OCI-LY3 (cell line): ENCODE results near the gene IL1R1.

Source experiments
- H2AFZ ChIP-seq: fragments of 200-600, 300-600 bp; shearing (Covaris generic); 2 replicates; pipeline ENCODE4 v1.6.0; 2014; ENCODE audit warnings: antibody characterized with exemption, low read depth, low read length
- H3K27ac ChIP-seq: fragments of 200-600, 300-600 bp; sonication (generic); 2 replicates; pipeline ENCODE4 v1.5.1; 2014; ENCODE audit warnings: mild to moderate bottlenecking, low read length, moderate library complexity, mixed read lengths
- H3K27me3 ChIP-seq: fragments of 200-600, 300-600 bp; sonication (generic); 2 replicates; pipeline ENCODE4 v1.6.1; 2014; ENCODE audit warnings: low read depth, low read length, mixed read lengths
- H3K36me3 ChIP-seq: fragments of 200-600, 300-600 bp; sonication (generic); replicated peaks from 2 replicates; pipeline ENCODE3; 2014; ENCODE audit warnings: low read depth, low read length, mixed read lengths
- H3K4me1 ChIP-seq: fragments of 300-600, 200-600 bp; sonication (generic); 2 replicates; pipeline ENCODE4 v1.6.1; 2014; ENCODE audit warnings: low read length, mixed read lengths
- H3K4me2 ChIP-seq: fragments of 200-600, 300-600 bp; sonication (generic); 2 replicates; pipeline ENCODE4 v1.6.1; 2014; ENCODE audit warnings: low read length, mixed read lengths
- H3K4me3 ChIP-seq: fragments of 300-600, 200-600 bp; sonication (generic); 2 replicates; pipeline ENCODE4 v1.5.1; 2014; ENCODE audit warnings: antibody characterized with exemption, mild to moderate bottlenecking, low read length, moderate library complexity
- H3K79me2 ChIP-seq: fragments of 300-600, 200-600 bp; shearing (Covaris generic); 2 replicates; pipeline ENCODE4 v1.6.1; 2014; ENCODE audit warnings: mild to moderate bottlenecking, low read length, mixed read lengths
- H3K9ac ChIP-seq: fragments of 300-600, 200-600 bp; shearing (Covaris generic); 2 replicates; pipeline ENCODE4 v1.6.0; 2014; ENCODE audit warnings: mild to moderate bottlenecking, low read length, moderate library complexity
- H3K9me3 ChIP-seq: fragments of 200-600, 300-600 bp; shearing (Covaris generic); 2 replicates; pipeline ENCODE4 v1.6.1; 2014; ENCODE audit warnings: low read length, mixed read lengths; ENCODE audit not compliant: insufficient read depth
- H4K20me1 ChIP-seq: fragments of 200-600, 300-600 bp; sonication (generic); 2 replicates; pipeline ENCODE4 v1.6.1; 2016; ENCODE audit warnings: low read length, mixed read lengths; ENCODE audit not compliant: insufficient read depth
- EZH2phosphoT487 ChIP-seq: fragments of 200-600 bp; shearing (Covaris generic); IDR thresholded peaks from 2 replicates; pipeline ENCODE4 v1.6.1; 2018; ENCODE audit warnings: antibody characterized with exemption, mixed run types, low read depth
- TF ChIP-seq, protein P1 (sequence below): fragments of 200-600, 300-600 bp; sonication (generic); IDR thresholded peaks from 2 replicates; pipeline ENCODE4 v1.5.1; 2014; ENCODE audit warnings: antibody characterized with exemption, low read length, low read depth

Gene IL1R1

DNA sequence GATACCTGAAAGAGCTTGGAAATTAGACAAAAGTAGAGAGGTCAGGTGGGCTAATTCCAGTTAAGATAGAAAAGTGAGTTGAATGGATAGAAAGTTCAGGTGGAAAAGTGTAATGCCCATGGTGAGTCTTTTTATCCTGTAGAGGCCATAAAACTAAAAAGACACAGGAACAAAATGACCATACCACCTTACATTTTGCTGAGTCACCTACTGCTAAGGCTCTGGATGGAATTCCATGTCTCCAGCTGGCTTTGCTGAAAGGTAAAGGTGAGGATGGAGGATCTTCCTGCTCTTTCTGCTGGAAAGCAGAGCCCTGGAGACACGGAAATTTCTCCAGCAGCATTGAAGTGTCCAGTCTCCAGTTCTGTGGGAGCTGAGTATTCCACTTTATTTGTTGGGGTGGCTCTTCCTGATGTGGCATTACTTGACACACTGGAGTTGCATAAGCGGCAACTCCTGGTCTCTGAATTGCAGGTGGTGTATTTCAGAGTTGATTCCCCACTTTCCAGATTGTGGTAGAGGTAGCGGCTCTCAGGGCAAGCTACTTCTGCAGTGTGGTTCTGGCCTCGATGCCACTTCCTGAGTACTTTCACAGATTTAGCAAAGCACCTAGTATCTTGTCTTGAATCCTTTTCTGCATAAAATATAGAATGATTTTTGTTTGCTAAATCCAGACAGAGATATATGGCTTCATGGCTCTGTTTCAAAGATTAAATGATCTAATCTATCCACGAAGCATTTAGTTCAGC, 55.0 kb downstream of the IL1R1 start:
- H3K79me2 ChIP-seq = no peaks in the 10 kb centered on the region

DNA sequence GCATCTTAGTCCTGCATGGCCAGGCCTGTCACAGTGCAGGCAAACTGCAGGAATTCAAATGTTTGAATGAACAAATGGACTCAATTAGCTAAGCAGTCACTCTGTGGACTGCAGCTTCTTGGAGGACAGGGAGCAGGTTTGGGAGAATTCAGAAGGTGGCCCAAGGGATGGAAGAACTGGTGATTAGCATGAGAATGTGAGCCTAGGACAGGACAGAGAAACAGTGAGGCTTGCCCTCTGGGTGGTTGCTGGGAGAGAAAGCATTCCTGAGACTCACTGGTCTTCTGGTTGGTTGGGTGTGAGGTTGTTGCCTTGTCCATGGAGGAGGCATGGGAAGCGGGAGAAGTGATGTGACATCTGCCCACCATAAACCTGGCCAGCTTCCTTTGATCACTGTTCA, 58.0 kb downstream of the IL1R1 start:
- H3K9me3 ChIP-seq = no peaks in the 10 kb centered on the region
- no peaks in the 10 kb centered on the region for H3K36me3 ChIP-seq
- no peak overlapping the region for H3K4me3 ChIP-seq
- no peak overlapping the region for H3K27ac ChIP-seq
- peaks cover 6% of the 10 kb centered on the region; the same call in 1 of the 2 replicates for H3K27me3 ChIP-seq
- no peak overlapping the region for H2AFZ ChIP-seq
- no peaks in the 10 kb centered on the region for H3K79me2 ChIP-seq
- no peak overlapping the region for H3K4me2 ChIP-seq
- H3K9ac ChIP-seq = no peak overlapping the region
- no peaks in the 10 kb centered on the region for H3K4me1 ChIP-seq
- no peaks in the 10 kb centered on the region for H4K20me1 ChIP-seq
- TF ChIP-seq, protein P1, sequence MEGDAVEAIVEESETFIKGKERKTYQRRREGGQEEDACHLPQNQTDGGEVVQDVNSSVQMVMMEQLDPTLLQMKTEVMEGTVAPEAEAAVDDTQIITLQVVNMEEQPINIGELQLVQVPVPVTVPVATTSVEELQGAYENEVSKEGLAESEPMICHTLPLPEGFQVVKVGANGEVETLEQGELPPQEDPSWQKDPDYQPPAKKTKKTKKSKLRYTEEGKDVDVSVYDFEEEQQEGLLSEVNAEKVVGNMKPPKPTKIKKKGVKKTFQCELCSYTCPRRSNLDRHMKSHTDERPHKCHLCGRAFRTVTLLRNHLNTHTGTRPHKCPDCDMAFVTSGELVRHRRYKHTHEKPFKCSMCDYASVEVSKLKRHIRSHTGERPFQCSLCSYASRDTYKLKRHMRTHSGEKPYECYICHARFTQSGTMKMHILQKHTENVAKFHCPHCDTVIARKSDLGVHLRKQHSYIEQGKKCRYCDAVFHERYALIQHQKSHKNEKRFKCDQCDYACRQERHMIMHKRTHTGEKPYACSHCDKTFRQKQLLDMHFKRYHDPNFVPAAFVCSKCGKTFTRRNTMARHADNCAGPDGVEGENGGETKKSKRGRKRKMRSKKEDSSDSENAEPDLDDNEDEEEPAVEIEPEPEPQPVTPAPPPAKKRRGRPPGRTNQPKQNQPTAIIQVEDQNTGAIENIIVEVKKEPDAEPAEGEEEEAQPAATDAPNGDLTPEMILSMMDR = no peak
- no peak for TF ChIP-seq EZH2phosphoT487

More for the DNA sequence above, 55.0 kb downstream of the IL1R1 start:
- Histone ChIP-seq H3K9me3 (no peaks in the 10 kb centered on the region), H3K27me3 (peaks cover 7% of the 10 kb centered on the region; the same call in 1 of the 2 replicates), H3K4me1 (no peaks in the 10 kb centered on the region), H3K27ac (no peak overlapping the region), H2AFZ (no peak overlapping the region), H4K20me1 (no peaks in the 10 kb centered on the region), H3K9ac (no peak overlapping the region), H3K4me2 (no peak overlapping the region), H3K4me3 (no peak overlapping the region), H3K36me3 (no peaks in the 10 kb centered on the region)
- TF ChIP-seq, protein P1 = no peak
- no peak for TF ChIP-seq EZH2phosphoT487

DNA sequence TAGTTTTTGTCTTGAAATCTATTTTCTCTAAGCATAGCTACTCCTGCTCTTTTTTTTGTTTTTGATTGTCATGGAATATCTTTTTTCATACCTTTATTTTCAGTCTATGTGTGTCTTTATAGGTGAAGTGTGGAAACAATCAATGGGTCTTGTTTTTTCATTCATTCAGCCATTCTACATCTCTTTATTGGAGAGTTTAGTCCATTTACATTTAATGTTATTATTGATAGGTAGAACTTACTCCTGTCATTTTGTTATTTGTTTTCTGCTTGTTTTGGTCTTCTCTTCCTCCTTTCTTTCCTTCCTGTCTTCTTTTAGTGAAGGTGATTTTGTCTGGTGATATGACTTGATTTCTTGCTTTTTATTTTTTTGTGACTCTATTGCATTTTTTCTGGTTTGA, 62.1 kb downstream of the IL1R1 start:
- H3K36me3 ChIP-seq = no peaks in the 10 kb centered on the region

DNA sequence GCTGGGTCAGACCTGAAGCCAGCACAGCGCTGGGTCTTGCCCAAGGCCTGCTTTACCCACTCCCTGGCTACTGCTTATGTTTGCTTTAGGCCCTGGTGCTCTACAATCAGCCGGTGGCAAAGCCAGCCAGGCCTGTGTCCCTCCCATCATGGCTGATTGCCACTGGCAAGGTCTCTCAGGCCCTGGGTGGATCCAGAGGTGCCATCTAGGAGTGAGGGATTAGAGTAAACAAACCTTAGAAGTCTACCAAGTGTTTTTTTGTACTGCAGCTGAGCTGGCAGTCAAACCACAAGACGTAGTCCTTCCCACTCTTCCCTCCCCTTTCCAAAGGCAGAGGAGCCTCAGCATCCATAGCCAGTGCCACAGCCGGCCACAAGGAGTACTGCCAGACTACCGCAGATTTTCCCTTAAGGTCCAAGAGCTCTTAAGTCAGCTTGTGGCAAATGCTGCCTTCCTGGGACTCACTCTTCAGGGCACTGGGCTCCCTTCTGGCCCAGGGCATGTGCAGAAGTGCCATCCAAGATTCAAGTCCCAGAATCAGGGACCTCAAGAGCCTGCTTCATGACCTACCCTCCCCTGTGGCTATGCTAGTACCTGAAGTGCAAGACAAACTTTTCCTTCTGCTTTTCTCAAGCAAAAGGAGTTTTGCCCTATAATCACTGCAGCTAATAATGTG, 64.3 kb downstream of the IL1R1 start:
- Histone ChIP-seq H3K9me3 (no peaks in the 10 kb centered on the region), H3K4me3 (no peak overlapping the region), H3K36me3 (no peaks in the 10 kb centered on the region), H3K79me2 (no peaks in the 10 kb centered on the region), H4K20me1 (no peaks in the 10 kb centered on the region), H3K27me3 (no peaks in the 10 kb centered on the region), H3K4me2 (no peak overlapping the region), H3K9ac (no peak overlapping the region), H2AFZ (no peak overlapping the region), H3K4me1 (no peaks in the 10 kb centered on the region), H3K27ac (no peak overlapping the region)
- no peak for TF ChIP-seq EZH2phosphoT487
- TF ChIP-seq, protein P1 = no peak

More for the DNA sequence above, 62.1 kb downstream of the IL1R1 start:
- no peak for TF ChIP-seq EZH2phosphoT487
- TF ChIP-seq, protein P1 = no peak
- Histone ChIP-seq H3K4me1 (no peaks in the 10 kb centered on the region), H3K79me2 (no peaks in the 10 kb centered on the region), H3K9ac (no peak overlapping the region), H3K27ac (no peak overlapping the region), H3K4me2 (no peak overlapping the region), H4K20me1 (no peaks in the 10 kb centered on the region), H3K9me3 (no peaks in the 10 kb centered on the region), H3K4me3 (no peak overlapping the region), H3K27me3 (no peaks in the 10 kb centered on the region), H2AFZ (no peak overlapping the region)
